Activated CD8-positive, alpha-beta T cell treated with anti-CD3 and anti-CD28 coated beads for 36 hours (primary cell): ENCODE results near the gene CMKLR1. TPM values are rescaled to one million over a fixed set of nuclear protein-coding genes. Genes with fewer than 3 reads are reported as not detected.

Experiments used
- ATAC-seq: fragments of 200-7000 bp; cut with Tn5 transposase; one replicate; pipeline ENCODE4 v1.10.0; 2021; ENCODE audit warnings: mild to moderate bottlenecking, moderate library complexity
- CTCF ChIA-PET: fragments of 350-600 bp; sonication (Branson Sonifier 250); formaldehyde crosslinking; loops from one replicate; lab custom pipeline; 2021; ENCODE audit warnings: antibody characterized with exemption; lab: Charles Lee
- POLR2A ChIA-PET: fragments of 350-600 bp; sonication (Branson Sonifier 250); formaldehyde crosslinking; loops from one replicate; lab custom pipeline; 2021; ENCODE audit warnings: antibody characterized with exemption; lab: Charles Lee
- DNase-seq: peaks from one replicate; pipeline ENCODE4 v3.0.0-alpha.2; 2020
- H3K27ac Mint-ChIP-seq: one replicate; pipeline ENCODE4 v1.8.0; 2021; ENCODE audit warnings: mild to moderate bottlenecking, mixed read lengths
- H3K27me3 Mint-ChIP-seq: one replicate; pipeline ENCODE4 v1.8.0; 2021; ENCODE audit warnings: mixed read lengths
- H3K36me3 Mint-ChIP-seq: one replicate; pipeline ENCODE4 v1.8.0; 2021; ENCODE audit warnings: low read depth, mixed read lengths
- H3K4me1 Mint-ChIP-seq: one replicate; pipeline ENCODE4 v1.8.0; 2021; ENCODE audit warnings: low read depth, mixed read lengths
- H3K4me3 Mint-ChIP-seq: one replicate; pipeline ENCODE4 v1.8.0; 2021; ENCODE audit warnings: mild to moderate bottlenecking, moderate library complexity, mixed read lengths
- H3K9me3 Mint-ChIP-seq: one replicate; pipeline ENCODE4 v1.8.0; 2021; ENCODE audit warnings: mixed read lengths
- CTCF ChIP-seq: fragments of 200-600 bp; IDR thresholded peaks from one replicate; pipeline ENCODE4 v1.8.0; 2022; ENCODE audit warnings: antibody characterized with exemption, mild to moderate bottlenecking
- intact Hi-C: fragments of 100-400 bp; cut with micrococcal nuclease; formaldehyde crosslinking; loops from one replicate; pipeline ENCODE4 v1.10.0; 2022
- total RNA-seq, 2 experiments: library from RNA; stranded (reverse); gene quantifications; one replicate each; pipeline ENCODE4 v1.2.3, GENCODE V29; 2021

The CMKLR1 gene
- total RNA-seq, 2 experiments from 2014 or later = not detected

GRCh38 chr12:108320507-108321293, 18.4 kb downstream of the CMKLR1 start:
- no peak for DNase-seq
- H3K36me3 Mint-ChIP-seq = no peaks in the 10 kb centered on the region
- no peak for ATAC-seq
- H3K4me1 Mint-ChIP-seq = peaks cover 10% of the 10 kb centered on the region
- no peak for TF ChIP-seq CTCF
- no peaks in the 10 kb centered on the region for H3K9me3 Mint-ChIP-seq
- ChIA-PET POLR2A (no interaction called here), CTCF (interaction anchor here (1.6 kb wide), 1 partner anchor 11 kb away, joined by 6 read pairs; no protein-coding TSS in a partner anchor)
- no peak overlapping the region for H3K27ac Mint-ChIP-seq
- no peaks in the 10 kb centered on the region for H3K27me3 Mint-ChIP-seq
- intact Hi-C loops = no loop called here
- no peak overlapping the region for H3K4me3 Mint-ChIP-seq

GRCh38 chr12:108319277-108320234, 19.6 kb downstream of the CMKLR1 start:
- ChIA-PET POLR2A (no interaction called here), CTCF (no interaction called here)
- no peak for TF ChIP-seq CTCF
- Mint-ChIP-seq H3K27ac (no peak overlapping the region), H3K9me3 (no peaks in the 10 kb centered on the region), H3K27me3 (no peaks in the 10 kb centered on the region), H3K4me1 (peaks cover 12% of the 10 kb centered on the region), H3K36me3 (no peaks in the 10 kb centered on the region), H3K4me3 (no peak overlapping the region)
- ATAC-seq = no peak
- intact Hi-C loops = no loop called here
- no peak for DNase-seq

- Mint-ChIP-seq H3K27me3 (no peaks in the 10 kb centered on the region), H3K4me1 (peaks cover 20% of the 10 kb centered on the region), H3K4me3 (no peak overlapping the region), H3K9me3 (no peaks in the 10 kb centered on the region), H3K36me3 (no peaks in the 10 kb centered on the region), H3K27ac (no peak overlapping the region)
- TF ChIP-seq CTCF = no peak
- CTCF ChIA-PET = no interaction called here
- intact Hi-C loops = no loop called here
- POLR2A ChIA-PET = no interaction called here
- DNase-seq (no peak), ATAC-seq (no peak)
Observed at GRCh38 chr12:108318472-108319275, 20.4 kb downstream of the CMKLR1 start.

GRCh38 chr12:108317308-108318234, 21.5 kb downstream of the CMKLR1 start:
- Mint-ChIP-seq H3K27ac (no peak overlapping the region), H3K9me3 (no peaks in the 10 kb centered on the region), H3K27me3 (no peaks in the 10 kb centered on the region), H3K4me1 (peaks cover 31% of the 10 kb centered on the region), H3K4me3 (no peak overlapping the region), H3K36me3 (no peaks in the 10 kb centered on the region)
- ChIA-PET POLR2A (no interaction called here), CTCF (interaction anchor here (1.7 kb wide), 1 partner anchor 139 kb away, joined by 3 read pairs; no protein-coding TSS in a partner anchor)
- intact Hi-C loops = no loop called here
- TF ChIP-seq CTCF = no peak
- ATAC-seq = no peak
- DNase-seq = no peak
